Karpas-422 (cell line): ENCODE data around the gene ANKRD65. TPM values are rescaled to one million over a fixed set of nuclear protein-coding genes. Genes with fewer than 3 reads are reported as not detected.

Source experiments
- DNase-seq: peaks from one replicate; pipeline ENCODE4 v3.0.0-alpha.2; 2015
- H2AFZ ChIP-seq: fragments of 200-600 bp; sonication (generic); 2 replicates; pipeline ENCODE4 v1.6.1; 2014; ENCODE audit warnings: antibody characterized with exemption, low read length, mixed read lengths
- H3K27ac ChIP-seq: fragments of 200-600 bp; sonication (generic); 2 replicates; pipeline ENCODE4 v1.5.1; 2014; ENCODE audit warnings: mild to moderate bottlenecking, low read length, moderate library complexity
- H3K27me3 ChIP-seq: fragments of 200-600 bp; sonication (generic); 2 replicates; pipeline ENCODE4 v1.6.1; 2014; ENCODE audit warnings: low read length, mixed read lengths
- H3K36me3 ChIP-seq: fragments of 200-600 bp; sonication (generic); 2 replicates; pipeline ENCODE4 v1.6.1; 2014; ENCODE audit warnings: low read length, mixed read lengths; ENCODE audit not compliant: insufficient read depth
- H3K4me1 ChIP-seq: fragments of 200-600 bp; sonication (generic); 2 replicates; pipeline ENCODE4 v1.6.1; 2014; ENCODE audit warnings: mild to moderate bottlenecking, low read length, mixed read lengths
- H3K4me2 ChIP-seq: fragments of 200-600 bp; sonication (generic); 2 replicates; pipeline ENCODE4 v1.6.1; 2014; ENCODE audit warnings: low read length, low read depth, mild to moderate bottlenecking; ENCODE audit not compliant: poor library complexity, severe bottlenecking
- H3K4me3 ChIP-seq: fragments of 200-600 bp; sonication (generic); 2 replicates; pipeline ENCODE4 v1.5.1; 2014; ENCODE audit warnings: mild to moderate bottlenecking, antibody characterized with exemption, low read length, mixed read lengths
- H3K79me2 ChIP-seq: fragments of 200-600 bp; sonication (generic); 2 replicates; pipeline ENCODE4 v1.6.1; 2014; ENCODE audit warnings: mild to moderate bottlenecking, low read length, mixed read lengths
- H3K9ac ChIP-seq: fragments of 200-600 bp; sonication (generic); 2 replicates; pipeline ENCODE4 v1.6.0; 2014; ENCODE audit warnings: low read length
- H3K9me2 ChIP-seq: fragments of 200-600 bp; sonication (generic), shearing (Covaris generic); replicated peaks from 2 replicates; pipeline ENCODE4 v1.6.0; 2014; ENCODE audit warnings: mild to moderate bottlenecking, low read length, moderate library complexity; ENCODE audit not compliant: insufficient read depth
- H3K9me3 ChIP-seq: fragments of 300-700, 200-600 bp; sonication (generic); 2 replicates; pipeline ENCODE4 v1.6.1; 2014; ENCODE audit warnings: low read length, mixed read lengths
- H4K20me1 ChIP-seq: fragments of 200-600 bp; sonication (generic); 2 replicates; pipeline ENCODE4 v1.6.1; 2014; ENCODE audit warnings: mild to moderate bottlenecking, antibody characterized with exemption, low read length, low read depth; ENCODE audit not compliant: insufficient read depth
- total RNA-seq: library from RNA; depleted of rRNA; stranded (reverse); fragments of >200 nt; shearing (Covaris generic); gene quantifications from 2 replicates; pipeline ENCODE4 v1.2.3, GENCODE V29; 2014; ENCODE audit warnings: low replicate concordance

ANKRD65 gene
- total RNA-seq, 1 experiment from 2014 or later: not detected

- Histone ChIP-seq H2AFZ (no peak overlapping the region), H3K36me3 (no peaks in the 10 kb centered on the region), H3K4me1 (peaks cover 5% of the 10 kb centered on the region; the same call in 1 of the 2 replicates), H3K79me2 (no peaks in the 10 kb centered on the region), H3K27me3 (no peaks in the 10 kb centered on the region), H3K9me2 (no peaks in the 10 kb centered on the region), H3K4me2 (no peak overlapping the region), H4K20me1 (no peaks in the 10 kb centered on the region), H3K4me3 (no peak overlapping the region), H3K9me3 (no peaks in the 10 kb centered on the region), H3K27ac (no peak overlapping the region), H3K9ac (no peak overlapping the region)
- no peak for DNase-seq
Observed at GRCh38 chr1:1434131-1434823, 13.2 kb upstream of the ANKRD65 start.

GRCh38 chr1:1433804-1434130 is 12.7 kb upstream of the ANKRD65 start:
- no peak overlapping the region for H3K9ac ChIP-seq
- H2AFZ ChIP-seq: no peak overlapping the region
- H3K4me1 ChIP-seq: peaks cover 5% of the 10 kb centered on the region; the same call in 1 of the 2 replicates
- no peaks in the 10 kb centered on the region for H3K79me2 ChIP-seq
- H3K4me3 ChIP-seq: no peak overlapping the region
- no peaks in the 10 kb centered on the region for H4K20me1 ChIP-seq
- H3K4me2 ChIP-seq: no peak overlapping the region
- no peak overlapping the region for H3K27ac ChIP-seq
- no peaks in the 10 kb centered on the region for H3K36me3 ChIP-seq
- no peaks in the 10 kb centered on the region for H3K9me2 ChIP-seq
- H3K9me3 ChIP-seq: no peaks in the 10 kb centered on the region
- DNase-seq: no peak
- H3K27me3 ChIP-seq: no peaks in the 10 kb centered on the region

- Histone ChIP-seq H3K4me3 (no peak overlapping the region), H3K9me3 (no peaks in the 10 kb centered on the region), H3K4me2 (no peak overlapping the region), H2AFZ (no peak overlapping the region), H3K36me3 (no peaks in the 10 kb centered on the region), H3K9me2 (no peaks in the 10 kb centered on the region), H3K27me3 (no peaks in the 10 kb centered on the region), H4K20me1 (no peaks in the 10 kb centered on the region), H3K79me2 (no peaks in the 10 kb centered on the region), H3K27ac (no peak overlapping the region), H3K4me1 (peaks cover 2% of the 10 kb centered on the region; the same call in 1 of the 2 replicates), H3K9ac (no peak overlapping the region)
- no peak for DNase-seq
Observed at GRCh38 chr1:1432951-1433803, 12.1 kb upstream of the ANKRD65 start.

GRCh38 chr1:1432274-1432950 is 11.3 kb upstream of the ANKRD65 start:
- Histone ChIP-seq H3K36me3 (no peaks in the 10 kb centered on the region), H3K4me2 (no peak overlapping the region), H3K27ac (no peak overlapping the region), H4K20me1 (no peaks in the 10 kb centered on the region), H3K9me3 (no peaks in the 10 kb centered on the region), H3K4me1 (no peaks in the 10 kb centered on the region), H2AFZ (no peak overlapping the region), H3K27me3 (no peaks in the 10 kb centered on the region), H3K79me2 (no peaks in the 10 kb centered on the region), H3K9ac (no peak overlapping the region), H3K4me3 (no peak overlapping the region), H3K9me2 (no peaks in the 10 kb centered on the region)
- DNase-seq: no peak

GRCh38 chr1:1431845-1432273 is 10.8 kb upstream of the ANKRD65 start:
- Histone ChIP-seq H4K20me1 (no peaks in the 10 kb centered on the region), H3K27ac (no peak overlapping the region), H3K79me2 (no peaks in the 10 kb centered on the region), H2AFZ (no peak overlapping the region), H3K4me3 (no peak overlapping the region), H3K36me3 (no peaks in the 10 kb centered on the region), H3K9me3 (no peaks in the 10 kb centered on the region), H3K9me2 (no peaks in the 10 kb centered on the region), H3K27me3 (no peaks in the 10 kb centered on the region), H3K4me1 (no peaks in the 10 kb centered on the region), H3K9ac (no peak overlapping the region), H3K4me2 (no peak overlapping the region)
- DNase-seq: no peak

- Histone ChIP-seq H3K9ac (no peak overlapping the region), H3K27me3 (no peaks in the 10 kb centered on the region)
Observed at GRCh38 chr1:1430992-1431844, 10.1 kb upstream of the ANKRD65 start.

GRCh38 chr1:1430114-1430982 is 9.3 kb upstream of the ANKRD65 start:
- H3K27me3 ChIP-seq: no peaks in the 10 kb centered on the region

More at GRCh38 chr1:1430992-1431844, 10.1 kb upstream of the ANKRD65 start:
- H3K9me3 ChIP-seq: no peaks in the 10 kb centered on the region
- no peak overlapping the region for H3K4me2 ChIP-seq
- DNase-seq: no peak
- H3K79me2 ChIP-seq: no peaks in the 10 kb centered on the region
- no peaks in the 10 kb centered on the region for H4K20me1 ChIP-seq
- no peaks in the 10 kb centered on the region for H3K4me1 ChIP-seq
- no peaks in the 10 kb centered on the region for H3K36me3 ChIP-seq
- H3K27ac ChIP-seq: no peak overlapping the region
- no peaks in the 10 kb centered on the region for H3K9me2 ChIP-seq
- H3K4me3 ChIP-seq: no peak overlapping the region
- H2AFZ ChIP-seq: no peak overlapping the region

More at GRCh38 chr1:1430114-1430982, 9.3 kb upstream of the ANKRD65 start:
- Histone ChIP-seq H4K20me1 (no peaks in the 10 kb centered on the region), H3K9me2 (no peaks in the 10 kb centered on the region), H3K9me3 (no peaks in the 10 kb centered on the region), H3K4me2 (no peak overlapping the region), H3K4me1 (no peaks in the 10 kb centered on the region), H3K9ac (no peak overlapping the region), H2AFZ (no peak overlapping the region), H3K36me3 (no peaks in the 10 kb centered on the region), H3K4me3 (no peak overlapping the region), H3K79me2 (no peaks in the 10 kb centered on the region), H3K27ac (no peak overlapping the region)
- no peak for DNase-seq
